Measurements from ENCODE around the gene MGMT. TPM values are rescaled to one million over a fixed set of nuclear protein-coding genes. Genes with fewer than 3 reads are reported as not detected.

The MGMT gene
- total and polyA plus RNA-seq, 9 of the 15 experiments (the other 6 are each of a cell fraction or from before 2014, with no cell fraction given): 0.03 to 0.29 (median 0.11) TPM; not detected in 4

GRCh38 chr10:129643266-129643665 lies 176.2 kb downstream of the MGMT start (continued):
- no peak for TF ChIP-seq HCFC1 (IDR thresholded peaks at IDR 0.05; ENCODE audit: low read depth, low read length)
- no peak for TF ChIP-seq ASH1L (IDR thresholded peaks at IDR 0.05; ENCODE audit: borderline replicate concordance, low read depth, partially characterized antibody)
- no peak for TF ChIP-seq RNF2 (IDR thresholded peaks at IDR 0.05)
- TF ChIP-seq ZNF282 (CRISPR knock-in tag; IDR thresholded peaks at IDR 0.05): no peak
- no peak for TF ChIP-seq ZNF785 (CRISPR knock-in tag; IDR thresholded peaks at IDR 0.05)
- no peak for TF ChIP-seq MCM3 (IDR thresholded peaks at IDR 0.05)
- no peak for TF ChIP-seq SOX6 (IDR thresholded peaks at IDR 0.05)

- no peak for FAIRE-seq
- in situ Hi-C loops (cut with MboI) (no loop called here), intact Hi-C loops (cut with micrococcal nuclease) (no loop called here)
- ATAC-seq: no peak
- Histone ChIP-seq H3K4me2 (ENCODE audit: insufficient read depth, low read length) (no peak overlapping the region), H3K9me3 (replicated peaks; ENCODE audit: control insufficient read depth, insufficient read depth, low read depth, low read length) (no peaks in the 10 kb centered on the region), H3K79me2 (ENCODE audit: control insufficient read depth, insufficient read depth, low read length) (no peaks in the 10 kb centered on the region), H2AFZ (ENCODE audit: low read depth, low read length) (no peak overlapping the region), H3K4me1 (replicated peaks in 1 of 2; ENCODE audit: control insufficient read depth in 2 of 2, insufficient read depth in 2 of 2, low read length in 2 of 2) (no peaks in the 10 kb centered on the region), H3K9ac (ENCODE audit: insufficient read depth in 1 of 2, low read depth in 2 of 2, low read length in 2 of 2) (no peak overlapping the region), H3K27me3 (ENCODE audit: control insufficient read depth in 2 of 2, insufficient read depth in 2 of 2, low read length in 2 of 2) (peaks cover 0 to 29% of the 10 kb centered on the region in 2 experiments; a peak in 2 of 5 replicates), H4K20me1 (replicated peaks; ENCODE audit: control insufficient read depth, insufficient read depth, low read length) (no peaks in the 10 kb centered on the region), H3K27ac (ENCODE audit: extremely low read depth, low read depth, low read length) (no peak overlapping the region), H3K9me1 (ENCODE audit: control insufficient read depth, insufficient read depth, low read length) (no peaks in the 10 kb centered on the region), H3K4me3 (no peak overlapping the region), H3K36me3 (ENCODE audit: control insufficient read depth, insufficient read depth, low read length) (no peaks in the 10 kb centered on the region)
- no TSS peak for BruUV-seq (replicated peaks)
- POLR2A ChIA-PET: no interaction called here
- CTCF ChIA-PET (ENCODE audit: low intra/inter-chr PET ratio): no interaction called here
- no peak for DNase-seq (ENCODE audit: extremely low read depth in 1 of 4, low spot score in 3 of 4)
- 0% methylated on average over 10 of the region's 11 CpGs for WGBS (ENCODE audit: insufficient coverage, low coverage, missing lambda C conversion rate)
- no peak for TF ChIP-seq FOSL1 (tag; conservative IDR thresholded peaks at IDR 0.05)
- no peak for TF ChIP-seq ELF4 (CRISPR knock-in tag; IDR thresholded peaks at IDR 0.05)
- no peak for TF ChIP-seq NR1H2 (CRISPR knock-in tag; IDR thresholded peaks at IDR 0.05)
- TF ChIP-seq TAF1 (IDR thresholded peaks at IDR 0.05; ENCODE audit: control insufficient read depth, extremely low read depth, insufficient read depth, low read length, severe bottlenecking): no peak
- no peak for TF ChIP-seq ZNF407 (IDR thresholded peaks at IDR 0.05; ENCODE audit: low read depth)
- no peak for TF ChIP-seq VEZF1 (CRISPR knock-in tag; IDR thresholded peaks at IDR 0.05)
Observed at GRCh38 chr10:129645487-129645886, 178.4 kb downstream of the MGMT start.

Data from K562 (cell line).